AG04450 (cell line): ENCODE measurements around the gene HPD. TPM values are rescaled to one million over a fixed set of nuclear protein-coding genes. Genes with fewer than 3 reads are reported as not detected.

Source experiments
- CTCF ChIA-PET: fragments of 300-600, 350-600 bp; formaldehyde crosslinking; extraction: SDS; loops from one replicate; lab custom pipeline; 2022; ENCODE audit warnings: antibody characterized with exemption, inconsistent platforms; lab: Charles Lee
- POLR2A ChIA-PET: fragments of 350-600 bp; formaldehyde crosslinking; extraction: SDS; loops from one replicate; lab custom pipeline; 2021; ENCODE audit warnings: antibody characterized with exemption, inconsistent platforms; lab: Yijun Ruan, JAX
- DNase-seq: peaks from one replicate; pipeline ENCODE4 v3.0.0-alpha.2; 2011; ENCODE audit warnings: low read depth, low spot score
- H3K27ac ChIP-seq: one replicate; pipeline ENCODE4 v1.5.1; 2012; ENCODE audit warnings: low read depth, low read length, control low read depth
- H3K27me3 ChIP-seq: one replicate; pipeline ENCODE4 v1.6.0; 2012; ENCODE audit warnings: low read length; ENCODE audit not compliant: control insufficient read depth, insufficient read depth
- H3K4me3 ChIP-seq: 2 replicates; pipeline ENCODE4 v1.5.1; 2011; ENCODE audit warnings: mild to moderate bottlenecking, low read depth, low read length, control low read depth
- H3K9me3 ChIP-seq: 2 replicates; pipeline ENCODE4 v1.5.1; 2012; ENCODE audit warnings: low read length; ENCODE audit not compliant: control insufficient read depth, insufficient read depth
- polyA plus RNA-seq: library from polyadenylated mRNA; depleted of rRNA; stranded (reverse); fragments of >200 nt; gene quantifications from 2 replicates; pipeline ENCODE4 v1.2.3, GENCODE V29; 2011
- TF ChIP-seq, protein P1 (sequence below): IDR thresholded peaks from 2 replicates; pipeline ENCODE4 v1.5.1; 2011; ENCODE audit warnings: low read depth, low read length, control low read depth, inconsistent platforms

Gene HPD
- polyA plus RNA-seq, 1 experiment, result 0.05 TPM

DNA sequence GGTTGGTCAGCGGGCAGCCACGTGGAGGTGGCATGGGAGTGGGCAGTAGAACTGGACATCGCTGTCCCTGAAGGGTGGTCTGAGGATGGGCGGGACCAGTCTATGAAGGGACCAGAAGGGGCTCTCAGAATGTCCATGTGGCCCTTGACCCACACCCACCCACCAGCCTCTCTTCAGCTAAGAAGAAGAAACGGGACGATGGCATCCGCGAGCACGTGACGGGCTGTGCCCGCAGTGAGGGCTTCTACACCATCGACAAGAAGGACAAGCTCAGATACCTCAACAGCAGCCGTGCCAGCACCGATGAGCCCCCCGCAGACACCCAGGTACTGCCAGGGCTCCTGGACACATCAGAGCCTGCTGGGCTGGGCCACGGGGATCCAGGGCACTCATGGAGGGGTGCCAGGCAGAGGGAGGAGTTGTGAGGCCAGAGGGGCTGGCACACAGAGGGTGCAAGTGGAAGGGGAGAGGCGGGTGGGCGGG lies 33.6 kb downstream of the HPD start:
- no peaks in the 10 kb centered on the region for H3K27me3 ChIP-seq
- CTCF ChIA-PET, result interaction anchor here (1.4 to 3.8 kb wide), 3 partner anchors 12 to 31 kb away, joined by 6 to 20 read pairs (median 15); partner anchors contain the start of gene RHOF
- TF ChIP-seq, protein P1, sequence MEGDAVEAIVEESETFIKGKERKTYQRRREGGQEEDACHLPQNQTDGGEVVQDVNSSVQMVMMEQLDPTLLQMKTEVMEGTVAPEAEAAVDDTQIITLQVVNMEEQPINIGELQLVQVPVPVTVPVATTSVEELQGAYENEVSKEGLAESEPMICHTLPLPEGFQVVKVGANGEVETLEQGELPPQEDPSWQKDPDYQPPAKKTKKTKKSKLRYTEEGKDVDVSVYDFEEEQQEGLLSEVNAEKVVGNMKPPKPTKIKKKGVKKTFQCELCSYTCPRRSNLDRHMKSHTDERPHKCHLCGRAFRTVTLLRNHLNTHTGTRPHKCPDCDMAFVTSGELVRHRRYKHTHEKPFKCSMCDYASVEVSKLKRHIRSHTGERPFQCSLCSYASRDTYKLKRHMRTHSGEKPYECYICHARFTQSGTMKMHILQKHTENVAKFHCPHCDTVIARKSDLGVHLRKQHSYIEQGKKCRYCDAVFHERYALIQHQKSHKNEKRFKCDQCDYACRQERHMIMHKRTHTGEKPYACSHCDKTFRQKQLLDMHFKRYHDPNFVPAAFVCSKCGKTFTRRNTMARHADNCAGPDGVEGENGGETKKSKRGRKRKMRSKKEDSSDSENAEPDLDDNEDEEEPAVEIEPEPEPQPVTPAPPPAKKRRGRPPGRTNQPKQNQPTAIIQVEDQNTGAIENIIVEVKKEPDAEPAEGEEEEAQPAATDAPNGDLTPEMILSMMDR, result no peak
- POLR2A ChIA-PET, result interaction anchor here (0.6 to 0.8 kb wide), 2 partner anchors 10 to 67 kb away, joined by 4 read pairs; no protein-coding TSS in a partner anchor
- H3K9me3 ChIP-seq, result no peaks in the 10 kb centered on the region; the same call in 1 of the 2 replicates
- DNase-seq, result no peak
- no peak overlapping the region for H3K4me3 ChIP-seq
- no peak overlapping the region for H3K27ac ChIP-seq

GRCh38 chr12:121823727-121824115 lies 34.9 kb downstream of the HPD start:
- H3K27me3 ChIP-seq, result no peaks in the 10 kb centered on the region
- H3K9me3 ChIP-seq, result no peaks in the 10 kb centered on the region; the same call in 1 of the 2 replicates
- no peak overlapping the region for H3K27ac ChIP-seq
- H3K4me3 ChIP-seq, result no peak overlapping the region
- TF ChIP-seq, protein P1, result no peak
- ChIA-PET POLR2A (no interaction called here), CTCF (interaction anchor here (0.6 to 3.8 kb wide), 4 partner anchors 12 to 71 kb away, joined by 3 to 20 read pairs (median 10); partner anchors contain the start of gene RHOF)
- no peak for DNase-seq

GRCh38 chr12:121823101-121823726 lies 35.4 kb downstream of the HPD start:
- DNase-seq, result no peak
- TF ChIP-seq, protein P1, result peak; percentile 11; the same call in 1 of the 2 replicates
- H3K4me3 ChIP-seq, result no peak overlapping the region
- H3K27ac ChIP-seq, result no peak overlapping the region
- ChIA-PET POLR2A (no interaction called here), CTCF (interaction anchor here (0.6 to 3.8 kb wide), 3 partner anchors 11 to 71 kb away, joined by 3 to 20 read pairs (median 5); no protein-coding TSS in a partner anchor)
- no peaks in the 10 kb centered on the region for H3K27me3 ChIP-seq
- H3K9me3 ChIP-seq, result no peaks in the 10 kb centered on the region; the same call in 1 of the 2 replicates

DNA sequence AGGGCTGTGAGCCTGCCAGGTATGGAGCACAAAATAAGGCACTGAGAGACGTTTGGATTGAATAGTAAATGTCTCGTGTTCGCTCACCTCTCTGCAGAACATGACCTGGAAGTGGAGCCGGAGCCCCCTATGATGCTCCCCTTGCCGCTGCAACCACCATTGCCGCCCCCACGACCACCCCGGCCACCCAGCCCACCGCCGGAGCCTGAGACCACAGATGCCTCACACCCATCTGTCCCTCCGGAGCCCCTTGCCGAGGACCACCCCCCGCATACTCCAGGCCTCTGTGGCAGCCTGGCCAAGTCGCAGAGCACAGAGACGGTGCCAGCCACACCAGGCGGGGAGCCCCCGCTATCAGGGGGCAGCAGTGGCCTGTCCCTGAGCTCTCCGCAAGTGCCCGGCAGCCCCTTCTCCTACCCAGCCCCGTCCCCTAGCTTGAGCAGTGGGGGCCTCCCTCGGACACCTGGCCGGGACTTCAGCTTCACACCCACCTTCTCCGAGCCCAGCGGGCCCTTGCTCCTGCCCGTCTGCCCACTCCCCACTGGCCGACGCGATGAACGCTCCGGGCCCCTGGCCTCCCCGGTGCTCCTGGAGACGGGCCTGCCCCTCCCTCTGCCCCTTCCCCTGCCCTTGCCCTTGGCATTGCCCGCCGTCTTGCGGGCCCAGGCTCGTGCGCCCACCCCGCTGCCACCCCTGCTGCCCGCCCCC lies 36.1 kb downstream of the HPD start:
- TF ChIP-seq, protein P1, result no peak
- no peaks in the 10 kb centered on the region for H3K27me3 ChIP-seq

More for the DNA sequence above, 36.1 kb downstream of the HPD start:
- CTCF ChIA-PET, result interaction anchor here (1.4 kb wide), 1 partner anchor 11 kb away, joined by 5 read pairs; no protein-coding TSS in a partner anchor
- no peak overlapping the region for H3K4me3 ChIP-seq
- no peak overlapping the region for H3K27ac ChIP-seq
- no peaks in the 10 kb centered on the region; the same call in 1 of the 2 replicates for H3K9me3 ChIP-seq
- POLR2A ChIA-PET, result no interaction called here
- no peak for DNase-seq
